A673 (cell line): Measurements from ENCODE around the gene TRAF3IP1.

Experiments
- CTCF ChIP-seq: fragments of 300-800, 200-600 bp; sonication (generic); conservative IDR thresholded peaks from 2 replicates; pipeline ENCODE4 v1.5.1; 2017; ENCODE audit warnings: low read depth, mild to moderate bottlenecking, antibody characterized with exemption, low read length, moderate library complexity, mixed read lengths
- EZH2 ChIP-seq: fragments of 200-600 bp; sonication (generic); IDR thresholded peaks from 2 replicates; pipeline ENCODE4 v1.6.1; 2017; ENCODE audit warnings: borderline replicate concordance, low read depth, mild to moderate bottlenecking, mixed read lengths, antibody characterized with exemption, low read length; ENCODE audit not compliant: poor library complexity, severe bottlenecking

- no peak for TF ChIP-seq CTCF
- TF ChIP-seq EZH2: no peak
Measured at GRCh38 chr2:238341536-238341935, 21.2 kb downstream of the TRAF3IP1 start.
